Panc1 (cell line): Measurements from ENCODE around the gene ADIPOR2. TPM values are rescaled to one million over a fixed set of nuclear protein-coding genes. Genes with fewer than 3 reads are reported as not detected.
"Not testable (repeated sequence)": the region's sequence is repeated elsewhere in the genome, so short reads cannot be mapped to it uniquely, and the experiment has no call there.

Source experiments
- ATAC-seq: fragments of 200-7000 bp; cut with Tn5 transposase; 2 replicates; pipeline ENCODE4 v1.9.1; 2020; ENCODE audit warnings: mild to moderate bottlenecking, moderate library complexity
- BruUV-seq: library from RNA; stranded (reverse); fragments of 400-500 nt; replicated peaks from 2 replicates; lab custom pipeline; 2021; lab: Mats Ljungman, UMichigan
- CTCF ChIA-PET: fragments of 300-600 bp; sonication (Branson Sonifier 250); formaldehyde crosslinking; loops from one replicate; lab custom pipeline; 2022; ENCODE audit warnings: antibody characterized with exemption; lab: Charles Lee
- POLR2A ChIA-PET: fragments of 300-600 bp; sonication (Branson Sonifier 250); formaldehyde crosslinking; loops from one replicate; lab custom pipeline; 2022; ENCODE audit warnings: antibody characterized with exemption; lab: Charles Lee
- DNase-seq: peaks from one replicate; pipeline ENCODE4 v3.0.0-alpha.2; 2010; ENCODE audit warnings: low read depth, low spot score
- H3K27ac ChIP-seq: 2 replicates; pipeline ENCODE4 v1.5.1; 2011; ENCODE audit warnings: mild to moderate bottlenecking, low read length, inconsistent platforms
- H3K27me3 ChIP-seq: fragments of 200-500 bp; sonication (Bioruptor generic); 2 replicates; pipeline ENCODE4 v1.6.0; 2014; ENCODE audit warnings: low read length, inconsistent platforms; ENCODE audit not compliant: control insufficient read depth, insufficient read depth
- H3K36me3 ChIP-seq: fragments of 200-500 bp; sonication (Bioruptor generic); 2 replicates; pipeline ENCODE4 v1.5.1; 2014; ENCODE audit warnings: inconsistent platforms, mild to moderate bottlenecking, low read length, moderate library complexity; ENCODE audit not compliant: control insufficient read depth, insufficient read depth
- H3K4me1 ChIP-seq: 2 replicates; pipeline ENCODE4 v1.5.1; 2011; ENCODE audit warnings: inconsistent platforms, mild to moderate bottlenecking, low read length, moderate library complexity; ENCODE audit not compliant: control insufficient read depth, insufficient read depth
- H3K4me3 ChIP-seq, 2 experiments: 2 replicates each; pipeline ENCODE4 v1.5.1; 2011 to 2012; ENCODE audit warnings: low read depth in 2 of 2, low read length in 2 of 2, mild to moderate bottlenecking in 2 of 2, inconsistent platforms in 1 of 2, moderate library complexity in 1 of 2
- H3K9me3 ChIP-seq: fragments of 200-500 bp; sonication (Bioruptor generic); 2 replicates; pipeline ENCODE4 v1.5.1; 2014; ENCODE audit warnings: low read depth, mild to moderate bottlenecking, inconsistent platforms, low read length, moderate library complexity; ENCODE audit not compliant: control insufficient read depth, insufficient read depth
- in situ Hi-C: cut with HindIII; loops from 2 replicates; pipeline ENCODE4 v1.10.0; 2016; ENCODE audit warnings: low sequenced_read_pairs, low pct_unique_long_range_greater_than_20kb
- intact Hi-C: fragments of 100-400 bp; cut with micrococcal nuclease; formaldehyde crosslinking; loops from one replicate; pipeline ENCODE4 v1.10.0; 2022; ENCODE audit not compliant: unreplicated experiment
- total RNA-seq: library from RNA; stranded (reverse); gene quantifications from one replicate; pipeline ENCODE4 v1.2.1, GENCODE V29; 2021; ENCODE audit not compliant: unreplicated experiment

Gene ADIPOR2
- total RNA-seq, 1 experiment from 2014 or later = 76.0 TPM

GRCh38 chr12:1711536-1712211, 20.8 kb downstream of the ADIPOR2 start:
- H3K4me3 ChIP-seq, intact Hi-C loops, DNase-seq, BruUV-seq, in situ Hi-C loops, H3K36me3 ChIP-seq, ATAC-seq, H3K9me3 ChIP-seq, H3K27me3 ChIP-seq, H3K4me1 ChIP-seq, H3K27ac ChIP-seq, POLR2A ChIA-PET, CTCF ChIA-PET: not testable (repeated sequence)

GRCh38 chr12:1712305-1712704, 21.4 kb downstream of the ADIPOR2 start:
- BruUV-seq = not testable (repeated sequence)

GRCh38 chr12:1712852-1713251, 22.0 kb downstream of the ADIPOR2 start:
- H3K9me3 ChIP-seq, BruUV-seq, H3K36me3 ChIP-seq, CTCF ChIA-PET, POLR2A ChIA-PET, DNase-seq, H3K4me3 ChIP-seq, in situ Hi-C loops, H3K4me1 ChIP-seq, H3K27me3 ChIP-seq, ATAC-seq, intact Hi-C loops, H3K27ac ChIP-seq: not testable (repeated sequence)

More at GRCh38 chr12:1712305-1712704, 21.4 kb downstream of the ADIPOR2 start:
- H3K27ac ChIP-seq, in situ Hi-C loops, intact Hi-C loops, H3K4me1 ChIP-seq, ATAC-seq, H3K9me3 ChIP-seq, CTCF ChIA-PET, H3K36me3 ChIP-seq, H3K4me3 ChIP-seq, DNase-seq, POLR2A ChIA-PET, H3K27me3 ChIP-seq: not testable (repeated sequence)

GRCh38 chr12:1713783-1714348, 23.0 kb downstream of the ADIPOR2 start:
- ATAC-seq, intact Hi-C loops, in situ Hi-C loops, H3K27me3 ChIP-seq, H3K4me3 ChIP-seq, CTCF ChIA-PET, DNase-seq, H3K4me1 ChIP-seq, BruUV-seq, H3K36me3 ChIP-seq, POLR2A ChIA-PET, H3K9me3 ChIP-seq, H3K27ac ChIP-seq: not testable (repeated sequence)

GRCh38 chr12:1715459-1715858, 24.6 kb downstream of the ADIPOR2 start:
- in situ Hi-C loops = not testable (repeated sequence)

More at GRCh38 chr12:1715459-1715858, 24.6 kb downstream of the ADIPOR2 start:
- H3K4me1 ChIP-seq, DNase-seq, intact Hi-C loops, H3K9me3 ChIP-seq, H3K36me3 ChIP-seq, H3K4me3 ChIP-seq, BruUV-seq, H3K27ac ChIP-seq, H3K27me3 ChIP-seq, CTCF ChIA-PET, ATAC-seq, POLR2A ChIA-PET: not testable (repeated sequence)
